GM18508 (cell line): ENCODE results near the gene BCL2L14.

Experiments
- ATAC-seq: cut with Tn5 transposase; IDR thresholded peaks from one replicate; pipeline ENCODE4 v1.9.1; 2021; ENCODE audit warnings: moderate number of reproducible peaks; ENCODE audit not compliant: insufficient read depth, unreplicated experiment

The BCL2L14 gene, protein sequence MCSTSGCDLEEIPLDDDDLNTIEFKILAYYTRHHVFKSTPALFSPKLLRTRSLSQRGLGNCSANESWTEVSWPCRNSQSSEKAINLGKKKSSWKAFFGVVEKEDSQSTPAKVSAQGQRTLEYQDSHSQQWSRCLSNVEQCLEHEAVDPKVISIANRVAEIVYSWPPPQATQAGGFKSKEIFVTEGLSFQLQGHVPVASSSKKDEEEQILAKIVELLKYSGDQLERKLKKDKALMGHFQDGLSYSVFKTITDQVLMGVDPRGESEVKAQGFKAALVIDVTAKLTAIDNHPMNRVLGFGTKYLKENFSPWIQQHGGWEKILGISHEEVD

DNA sequence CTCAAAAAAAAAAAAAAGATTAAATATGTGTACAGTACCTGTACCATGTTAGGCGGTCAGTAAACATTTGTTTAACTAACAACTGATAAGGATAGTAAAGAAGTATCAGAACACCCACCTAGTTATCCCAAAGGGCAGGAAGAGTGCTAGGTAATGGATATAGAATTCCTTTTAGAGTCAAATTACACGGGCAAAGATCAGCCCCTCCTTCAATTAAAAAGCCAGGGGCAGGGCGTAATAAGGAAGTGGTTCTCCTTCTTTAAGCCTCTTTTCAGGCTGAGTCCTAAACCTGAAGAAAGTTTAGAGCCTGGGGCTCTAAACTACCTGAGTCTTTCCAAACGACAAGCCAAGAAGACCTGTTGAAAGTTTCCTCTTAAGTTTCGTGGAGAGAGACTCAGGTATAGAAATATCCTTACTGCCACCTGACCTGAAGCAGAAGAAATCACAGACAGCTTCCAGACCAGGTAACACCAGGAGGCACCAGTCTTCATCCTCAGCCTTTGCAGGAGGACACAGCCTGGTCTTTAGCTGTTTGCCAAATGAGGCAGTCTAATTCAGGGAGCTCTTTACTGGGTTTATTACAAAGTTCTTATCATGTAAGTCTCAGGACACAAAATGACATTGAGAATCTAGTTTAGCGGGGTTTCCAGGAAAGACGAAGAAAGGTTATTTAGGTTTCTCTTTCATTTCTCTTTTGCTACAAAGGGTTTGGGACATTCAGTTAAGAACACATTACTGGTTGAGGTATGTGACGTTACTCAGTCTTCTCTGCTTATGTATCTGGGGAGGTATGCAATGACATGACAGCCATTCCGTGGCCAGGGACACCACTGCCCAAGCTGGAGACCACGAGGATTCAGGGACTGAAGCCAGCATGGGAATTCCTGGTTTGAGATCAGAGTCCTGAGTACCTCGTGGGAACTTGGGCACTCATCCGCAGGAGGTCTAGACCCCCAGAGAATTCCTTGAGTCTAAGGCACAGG, at the start of gene BCL2L14:
BCL2L14 (plus strand) TSS at position 266 of the 983 bp plus-strand sequence. CDS start 8,367 bp downstream, outside the sequence.
- ATAC-seq: no peak

DNA sequence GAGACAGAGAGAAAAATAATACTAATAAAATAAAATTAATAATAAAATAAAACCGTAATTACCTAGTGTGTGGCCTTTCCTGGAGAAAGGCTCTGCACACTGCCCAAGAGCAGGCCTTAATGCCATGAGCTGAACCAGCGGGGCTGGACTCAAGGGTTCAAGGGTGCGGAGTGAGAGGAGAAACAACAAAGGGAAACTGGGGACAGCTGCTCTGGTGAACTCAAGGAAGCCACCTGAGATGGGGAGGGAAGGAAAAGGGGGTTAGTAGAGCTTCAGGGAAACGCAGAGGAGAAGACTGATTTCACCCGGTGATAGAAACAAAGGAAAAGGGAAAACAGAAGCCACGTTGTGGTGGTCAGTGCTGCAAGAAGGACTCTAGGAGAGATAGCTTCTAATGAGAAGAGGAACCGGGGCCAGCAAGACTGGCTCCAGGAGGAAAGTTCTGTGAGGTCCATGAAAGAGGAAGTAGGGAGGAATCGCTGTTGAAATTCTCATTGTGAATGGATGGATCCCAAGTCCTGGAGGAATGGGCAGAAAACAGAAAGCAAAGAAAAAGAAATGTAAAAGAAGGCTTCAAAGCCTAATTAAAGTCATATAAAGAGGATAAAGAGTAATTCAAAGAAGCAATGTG, 48.3 kb upstream of the BCL2L14 start:
- no peak for ATAC-seq

- ATAC-seq: no peak
Observed at GRCh38 chr12:12023456-12023855, 47.3 kb upstream of the BCL2L14 start.

- ATAC-seq: peak; percentile 73
Observed at GRCh38 chr12:12024911-12025682, 45.6 kb upstream of the BCL2L14 start.

- no peak for ATAC-seq
Observed at GRCh38 chr12:12025799-12026386, 44.8 kb upstream of the BCL2L14 start.

DNA sequence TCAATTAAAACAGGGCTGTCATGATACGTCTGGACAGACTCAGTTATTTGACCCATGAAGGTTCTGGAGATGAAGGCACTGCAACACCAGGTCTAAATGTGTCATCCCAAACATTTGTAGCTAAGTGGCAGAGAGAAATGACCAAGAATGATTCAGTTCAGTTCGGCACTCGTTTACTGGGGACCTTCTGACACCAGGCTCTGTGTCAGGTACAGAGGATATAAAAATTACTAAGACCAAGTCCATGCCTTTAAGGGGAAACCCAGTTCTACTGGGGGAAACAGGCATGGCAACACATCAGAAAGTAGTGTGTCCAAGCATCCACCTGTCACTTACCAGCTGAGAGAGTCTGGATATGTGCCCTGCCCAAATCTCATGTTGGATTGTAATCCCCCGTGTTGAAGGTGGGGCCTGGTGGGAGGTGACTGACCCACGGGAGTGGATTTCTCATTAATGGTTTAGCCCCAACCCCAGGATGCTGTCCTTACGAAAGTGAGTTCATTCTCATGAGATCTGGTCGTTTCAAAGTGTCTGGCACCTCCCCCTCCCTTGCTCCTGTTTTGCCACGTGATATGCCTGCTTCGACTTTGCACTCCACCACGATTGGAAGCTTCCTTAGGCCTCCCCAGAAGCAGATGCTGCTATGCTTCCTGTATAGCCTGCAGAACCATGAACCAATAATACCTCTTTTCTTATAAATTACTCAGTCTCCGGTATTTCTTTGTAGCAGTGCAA, 41.9 kb upstream of the BCL2L14 start:
- ATAC-seq: no peak

GRCh38 chr12:12029653-12030052, 41.1 kb upstream of the BCL2L14 start:
- ATAC-seq: no peak

DNA sequence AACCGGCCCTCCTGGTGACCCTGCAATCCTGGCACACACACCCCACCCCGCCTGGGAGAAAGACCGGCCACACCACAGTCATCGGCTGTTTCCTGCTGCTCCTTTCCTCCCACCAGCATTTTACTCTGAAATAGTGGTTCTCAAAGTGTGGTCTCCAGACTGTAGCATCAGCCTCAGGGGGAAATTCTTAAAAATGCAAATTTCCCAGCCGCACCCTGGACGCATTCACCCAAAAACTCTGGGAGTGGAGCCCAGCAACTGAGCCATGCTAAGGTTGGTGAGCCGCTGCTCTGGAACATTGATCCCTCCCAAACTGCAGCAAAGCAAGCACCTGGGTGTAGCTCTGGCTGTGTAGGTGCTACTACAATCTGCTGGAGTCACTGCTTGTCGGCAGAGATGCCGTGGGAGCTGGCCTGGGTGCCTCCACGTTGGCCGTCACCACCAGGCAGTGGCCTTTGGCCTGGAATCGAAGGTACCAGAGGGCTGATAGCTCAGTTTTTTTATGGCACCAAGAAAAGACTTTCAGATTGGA, 38.4 kb upstream of the BCL2L14 start:
- ATAC-seq: no peak

DNA sequence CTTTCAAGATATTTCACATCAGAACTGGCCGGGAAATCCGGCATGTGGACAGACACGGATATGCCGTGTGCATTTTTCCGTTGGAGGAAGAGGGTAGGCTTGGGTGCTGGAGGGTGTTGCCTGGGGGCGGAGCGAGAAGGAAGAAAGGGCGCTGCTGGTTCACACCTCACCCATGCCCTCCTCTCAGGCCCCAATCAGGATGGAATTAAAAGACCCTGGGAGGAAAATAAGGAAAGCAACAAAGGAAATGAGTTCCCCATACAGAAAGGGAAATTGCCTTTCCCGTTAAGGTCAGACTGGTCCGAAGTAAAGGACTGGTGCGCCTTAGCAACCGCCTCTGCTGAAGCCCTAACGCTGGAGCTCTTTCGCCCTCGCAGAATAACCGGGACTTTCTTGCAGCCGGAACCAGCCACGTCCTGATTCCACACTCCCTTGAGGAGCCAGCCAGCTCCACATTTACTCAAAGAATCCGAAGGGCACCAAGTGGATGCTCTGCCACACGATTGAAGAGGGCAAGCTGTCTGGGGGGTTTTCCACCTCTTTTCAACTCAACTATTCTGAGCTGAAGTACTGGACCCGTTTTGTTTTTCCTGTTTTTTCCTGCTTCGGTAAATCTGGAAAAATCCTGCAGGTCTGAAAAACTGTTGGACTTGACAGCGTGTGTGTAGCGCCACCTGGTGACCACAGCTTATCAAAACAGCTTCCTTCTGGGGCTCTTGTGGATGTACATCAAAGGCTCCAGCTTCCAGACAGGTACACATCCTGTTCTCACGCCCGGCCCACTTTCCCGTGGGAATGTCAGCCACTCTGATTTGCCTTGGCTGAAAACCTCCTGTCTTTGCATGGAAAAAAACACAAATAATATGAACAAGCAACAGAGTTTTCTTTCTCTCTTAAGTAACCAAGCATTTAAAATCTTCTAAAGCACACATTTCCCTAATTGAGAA, 37.6 kb upstream of the BCL2L14 start:
- ATAC-seq: no peak

- ATAC-seq: no peak
Observed at GRCh38 chr12:12033824-12034223, 36.9 kb upstream of the BCL2L14 start.

DNA sequence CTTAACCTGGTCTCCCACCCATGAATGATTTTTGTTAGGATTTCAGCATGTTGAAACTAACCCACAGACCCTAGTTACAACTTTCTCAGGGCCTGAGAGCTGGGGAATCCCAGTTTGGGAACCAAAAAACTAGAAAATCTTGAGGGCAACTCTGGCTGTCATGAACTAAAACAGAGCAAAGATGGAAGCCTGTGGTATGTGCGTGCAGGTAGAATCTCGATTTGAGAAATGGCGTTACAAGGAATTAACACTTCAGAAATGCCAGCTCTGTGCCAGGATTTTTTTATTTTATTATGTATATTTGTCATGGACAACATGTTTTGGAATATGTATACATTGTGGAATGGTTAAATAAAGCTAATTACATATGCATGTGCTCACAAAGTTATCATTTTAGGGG, 36.4 kb upstream of the BCL2L14 start:
- no peak for ATAC-seq

GRCh38 chr12:12035229-12035628, 35.5 kb upstream of the BCL2L14 start:
- no peak for ATAC-seq

DNA sequence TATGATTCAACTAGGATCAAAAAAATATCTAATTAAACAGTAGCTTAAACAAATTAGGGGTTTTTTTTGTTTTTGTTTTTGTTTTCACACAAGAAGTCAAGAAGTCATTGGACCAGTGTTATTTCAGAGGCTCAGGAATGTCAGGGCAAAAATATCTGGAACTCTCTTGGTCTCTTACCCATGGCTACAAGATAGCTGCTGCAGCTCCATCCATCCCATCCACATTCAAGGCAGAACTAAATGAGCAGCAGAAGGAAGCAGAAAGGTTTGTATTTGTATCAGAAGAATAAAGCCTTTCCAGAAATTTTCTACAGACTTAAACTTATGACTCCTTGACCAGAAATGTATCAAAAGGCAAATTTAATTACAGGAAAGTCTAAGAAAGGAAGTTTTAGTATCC, 33.8 kb upstream of the BCL2L14 start:
- ATAC-seq: no peak

DNA sequence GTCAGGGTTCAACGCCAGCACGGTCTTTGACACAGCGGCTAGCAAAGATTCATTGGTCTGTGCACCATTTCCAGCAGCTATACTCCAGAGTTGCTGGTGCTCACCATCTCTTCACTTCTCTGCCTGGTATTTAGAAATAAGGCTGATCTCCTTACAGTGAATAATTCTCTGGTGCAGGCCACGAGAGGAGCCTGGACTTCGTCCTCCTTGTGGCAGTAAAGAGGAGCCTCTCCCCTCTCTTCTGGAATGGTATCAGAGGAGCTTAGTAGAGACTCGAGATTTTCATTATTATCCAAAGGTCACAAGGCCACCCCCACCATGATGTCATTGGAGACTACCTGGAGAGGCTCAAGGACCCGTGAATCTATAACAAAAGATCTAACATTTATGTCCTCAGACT, 30.8 kb upstream of the BCL2L14 start:
- no peak for ATAC-seq

DNA sequence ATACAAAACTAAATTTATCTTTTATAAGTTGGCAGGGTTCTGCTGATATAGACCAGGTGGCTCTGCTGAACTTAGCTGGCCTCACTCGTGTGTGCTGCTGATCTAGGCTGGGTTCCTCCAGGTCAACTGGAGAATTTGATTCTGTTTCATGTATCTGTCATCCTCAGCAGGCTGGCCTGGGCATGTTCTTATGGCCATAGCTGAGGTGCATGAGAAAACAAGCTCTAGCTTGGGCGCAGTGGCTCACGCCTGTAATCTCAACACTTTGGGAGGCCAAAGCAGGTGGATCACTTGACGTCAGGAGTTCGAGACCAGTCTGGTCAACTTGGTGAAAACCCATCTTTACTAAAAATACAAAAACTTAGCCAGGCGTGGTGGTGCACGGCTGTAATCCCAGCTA, 24.3 kb upstream of the BCL2L14 start:
- ATAC-seq: no peak

DNA sequence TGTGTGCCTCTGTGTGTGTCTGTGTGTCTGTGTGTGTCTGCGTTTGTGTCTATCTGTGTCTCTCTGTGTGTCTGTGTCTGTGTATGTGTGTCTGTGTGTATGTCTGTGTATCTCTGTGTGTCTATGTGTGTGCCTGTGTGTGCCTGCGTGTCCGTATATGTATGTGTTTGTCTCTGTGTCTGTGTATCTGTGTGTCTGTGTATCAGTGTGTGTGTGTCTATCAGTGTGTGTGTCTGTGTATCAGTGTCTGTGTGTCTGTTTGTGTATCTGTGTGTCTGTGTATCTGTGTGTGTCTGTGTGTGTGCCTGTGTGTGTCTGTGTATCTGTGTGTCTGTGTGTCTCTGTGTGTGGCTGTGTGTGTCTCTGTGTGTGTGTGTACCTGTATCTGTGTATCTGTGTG, 23.1 kb upstream of the BCL2L14 start:
- ATAC-seq: no peak

- no peak for ATAC-seq
Observed at GRCh38 chr12:12048266-12048665, 22.5 kb upstream of the BCL2L14 start.

DNA sequence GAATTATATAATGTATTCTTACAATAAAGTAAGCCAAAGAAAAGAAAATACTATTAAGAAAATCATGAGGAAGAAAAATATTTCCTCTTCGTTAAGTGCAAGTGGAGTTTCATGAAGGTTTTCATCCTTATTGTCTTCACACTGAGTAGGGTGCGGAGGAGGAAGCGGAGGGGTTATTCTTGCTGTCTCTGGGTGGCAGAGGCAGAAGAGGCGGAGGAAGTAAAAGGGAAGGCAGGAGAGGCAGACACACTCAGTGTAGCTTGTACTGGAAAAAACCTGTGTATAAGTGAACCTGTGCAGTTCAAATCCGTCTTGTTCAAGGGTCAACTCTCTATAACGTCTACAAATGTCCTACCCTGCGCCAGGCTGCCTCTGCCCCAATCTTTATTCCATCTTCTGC, 22.0 kb upstream of the BCL2L14 start:
- no peak for ATAC-seq
